Osteoblast (primary cell): ENCODE results near the gene KCTD16. TPM values are rescaled to one million over a fixed set of nuclear protein-coding genes. Genes with fewer than 3 reads are reported as not detected.
A peak's percentile ranks its signal among the peaks of the same experiment; 100 is the strongest.

Experiments used
- DNase-seq: peaks from one replicate; pipeline ENCODE4 v3.0.0; 2011; ENCODE audit warnings: low spot score, mixed read lengths; ENCODE audit not compliant: insufficient read length; ENCODE audit errors: missing footprints
- H2AFZ ChIP-seq: 2 replicates; pipeline ENCODE4 v1.6.0; 2011; ENCODE audit warnings: mild to moderate bottlenecking, low read length
- H3K27ac ChIP-seq: 2 replicates; pipeline ENCODE4 v1.5.1; 2011; ENCODE audit warnings: mild to moderate bottlenecking, low read depth, low read length, moderate library complexity
- H3K27me3 ChIP-seq: 2 replicates; pipeline ENCODE4 v1.6.0; 2012; ENCODE audit warnings: mild to moderate bottlenecking, control low read depth, inconsistent platforms, low read length, moderate library complexity; ENCODE audit not compliant: insufficient read depth
- H3K36me3 ChIP-seq: 2 replicates; pipeline ENCODE4 v1.5.1; 2011; ENCODE audit warnings: mild to moderate bottlenecking, low read length, control low read depth, moderate library complexity; ENCODE audit not compliant: insufficient read depth
- H3K4me1 ChIP-seq: 2 replicates; pipeline ENCODE4 v1.5.1; 2011; ENCODE audit warnings: mild to moderate bottlenecking, low read length, control low read depth, moderate library complexity; ENCODE audit not compliant: insufficient read depth
- H3K4me2 ChIP-seq: 2 replicates; pipeline ENCODE4 v1.6.0; 2011; ENCODE audit warnings: mild to moderate bottlenecking, low read length; ENCODE audit not compliant: insufficient read depth
- H3K4me3 ChIP-seq: fragments of 200-600 bp; sonication (generic); 3 replicates; pipeline ENCODE4 v1.5.1; 2012; ENCODE audit warnings: mild to moderate bottlenecking, low read length, inconsistent platforms; ENCODE audit not compliant: insufficient read depth
- H3K79me2 ChIP-seq: 2 replicates; pipeline ENCODE4 v1.6.0; 2012; ENCODE audit warnings: mild to moderate bottlenecking, low read length, control low read depth, inconsistent platforms; ENCODE audit not compliant: insufficient read depth
- H3K9me3 ChIP-seq: 2 replicates; pipeline ENCODE4 v1.5.1; 2011; ENCODE audit warnings: low read depth, low read length, control low read depth
- H4K20me1 ChIP-seq: 2 replicates; pipeline ENCODE4 v1.6.0; 2012; ENCODE audit warnings: mild to moderate bottlenecking, low read length, control low read depth; ENCODE audit not compliant: insufficient read depth
- total RNA-seq: library from RNA; depleted of rRNA; stranded (reverse); fragments of >200 nt; gene quantifications from 2 replicates; pipeline ENCODE4 v1.2.3, GENCODE V29; 2012
- TF ChIP-seq, protein P1 (sequence below): IDR thresholded peaks from 2 replicates; pipeline ENCODE4 v1.5.1; 2011; ENCODE audit warnings: mild to moderate bottlenecking, low read depth, low read length, moderate library complexity; ENCODE audit errors: extremely low read depth

The KCTD16 gene
- total RNA-seq, 1 donor: 3.6 TPM

DNA sequence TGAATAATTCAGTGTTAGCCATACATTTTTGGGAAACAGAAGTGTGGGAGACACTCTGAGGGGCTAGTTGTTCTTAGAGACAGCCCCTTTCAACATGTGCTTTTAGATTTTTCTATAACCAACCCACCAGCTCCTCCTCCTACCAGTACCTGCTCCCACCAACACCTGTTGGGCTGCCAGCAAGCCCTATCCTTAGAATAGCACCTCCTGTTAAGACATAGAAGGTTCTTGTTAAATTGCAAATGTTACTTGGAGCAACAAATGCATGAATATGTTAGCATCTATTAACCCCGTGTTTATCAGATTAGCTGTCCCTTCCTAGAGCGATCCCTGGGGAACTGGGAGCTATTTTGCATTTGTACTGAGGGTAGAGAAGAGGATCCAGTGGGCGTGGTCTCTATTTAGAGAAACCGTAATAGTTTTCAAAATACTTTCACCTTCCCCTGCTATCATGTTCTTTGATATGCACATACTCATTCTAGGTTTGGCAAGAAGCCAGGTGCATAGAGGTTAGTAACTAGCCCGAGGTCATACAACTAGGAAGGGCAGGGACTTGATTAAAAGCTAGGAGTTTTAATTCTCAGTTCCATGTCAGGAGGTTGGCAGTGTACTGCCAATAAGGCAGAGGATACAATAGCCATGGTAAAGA is 334.4 kb downstream of the KCTD16 start:
- Histone ChIP-seq H2AFZ (no peak overlapping the region), H3K4me3 (no peak overlapping the region), H3K4me1 (no peaks in the 10 kb centered on the region), H4K20me1 (no peaks in the 10 kb centered on the region), H3K9me3 (no peaks in the 10 kb centered on the region), H3K36me3 (no peaks in the 10 kb centered on the region), H3K27ac (no peak overlapping the region), H3K27me3 (no peaks in the 10 kb centered on the region), H3K79me2 (no peaks in the 10 kb centered on the region), H3K4me2 (no peak overlapping the region)
- DNase-seq: peak; percentile 9
- TF ChIP-seq, protein P1, sequence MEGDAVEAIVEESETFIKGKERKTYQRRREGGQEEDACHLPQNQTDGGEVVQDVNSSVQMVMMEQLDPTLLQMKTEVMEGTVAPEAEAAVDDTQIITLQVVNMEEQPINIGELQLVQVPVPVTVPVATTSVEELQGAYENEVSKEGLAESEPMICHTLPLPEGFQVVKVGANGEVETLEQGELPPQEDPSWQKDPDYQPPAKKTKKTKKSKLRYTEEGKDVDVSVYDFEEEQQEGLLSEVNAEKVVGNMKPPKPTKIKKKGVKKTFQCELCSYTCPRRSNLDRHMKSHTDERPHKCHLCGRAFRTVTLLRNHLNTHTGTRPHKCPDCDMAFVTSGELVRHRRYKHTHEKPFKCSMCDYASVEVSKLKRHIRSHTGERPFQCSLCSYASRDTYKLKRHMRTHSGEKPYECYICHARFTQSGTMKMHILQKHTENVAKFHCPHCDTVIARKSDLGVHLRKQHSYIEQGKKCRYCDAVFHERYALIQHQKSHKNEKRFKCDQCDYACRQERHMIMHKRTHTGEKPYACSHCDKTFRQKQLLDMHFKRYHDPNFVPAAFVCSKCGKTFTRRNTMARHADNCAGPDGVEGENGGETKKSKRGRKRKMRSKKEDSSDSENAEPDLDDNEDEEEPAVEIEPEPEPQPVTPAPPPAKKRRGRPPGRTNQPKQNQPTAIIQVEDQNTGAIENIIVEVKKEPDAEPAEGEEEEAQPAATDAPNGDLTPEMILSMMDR: no peak

DNA sequence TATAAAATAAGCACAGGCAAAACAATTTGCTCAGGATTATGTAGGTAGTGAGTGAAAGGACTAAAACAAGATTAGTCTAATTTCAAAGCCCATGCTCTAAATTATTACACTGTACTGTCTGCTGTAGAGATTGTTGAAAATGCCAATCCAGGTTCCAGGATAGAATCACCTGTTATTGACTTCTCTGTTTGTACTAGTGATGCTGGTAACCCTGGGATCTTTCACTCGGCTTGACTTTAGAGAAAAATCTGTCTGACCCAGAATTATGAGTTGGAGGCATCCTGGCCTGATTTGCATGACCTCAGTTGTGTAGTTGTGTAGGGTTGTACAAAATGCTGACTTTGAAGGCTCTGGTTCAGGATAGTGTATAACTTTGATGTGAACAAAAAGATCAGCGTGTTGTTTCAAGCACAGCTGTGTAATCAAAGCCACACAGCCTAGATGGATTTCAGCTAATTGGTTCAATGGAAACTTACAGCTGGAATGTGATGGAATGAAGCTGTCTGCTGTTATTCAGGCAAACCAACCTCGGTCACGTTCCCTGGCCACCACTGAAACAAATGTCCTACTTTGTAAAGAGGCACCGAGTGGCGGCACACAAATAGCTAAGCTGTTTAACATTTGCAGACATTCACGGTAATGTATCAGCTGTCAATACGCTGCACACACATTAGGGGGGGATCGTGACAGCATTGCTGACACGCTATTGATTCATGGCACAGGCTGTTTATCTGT is 340.3 kb downstream of the KCTD16 start:
- DNase-seq: no peak
- no peaks in the 10 kb centered on the region for H3K27me3 ChIP-seq
- H3K4me3 ChIP-seq: peak overlapping the region; percentile 3
- no peaks in the 10 kb centered on the region for H3K4me1 ChIP-seq
- H3K36me3 ChIP-seq: no peaks in the 10 kb centered on the region
- H3K4me2 ChIP-seq: peak overlapping the region; percentile 34
- no peaks in the 10 kb centered on the region for H3K79me2 ChIP-seq
- H4K20me1 ChIP-seq: no peaks in the 10 kb centered on the region
- H2AFZ ChIP-seq: peak overlapping the region; percentile 44
- TF ChIP-seq, protein P1: no peak
- H3K27ac ChIP-seq: no peak overlapping the region
- H3K9me3 ChIP-seq: no peaks in the 10 kb centered on the region

GRCh38 chr5:144511580-144512072 is 341.0 kb downstream of the KCTD16 start:
- Histone ChIP-seq H3K79me2 (no peaks in the 10 kb centered on the region), H2AFZ (peak overlapping the region; percentile 44), H3K36me3 (no peaks in the 10 kb centered on the region), H3K4me3 (peak overlapping the region; percentile 3), H3K9me3 (no peaks in the 10 kb centered on the region), H3K4me2 (peak overlapping the region; percentile 34), H3K27me3 (no peaks in the 10 kb centered on the region), H3K27ac (no peak overlapping the region), H3K4me1 (no peaks in the 10 kb centered on the region), H4K20me1 (no peaks in the 10 kb centered on the region)
- no peak for DNase-seq
- TF ChIP-seq, protein P1: no peak

DNA sequence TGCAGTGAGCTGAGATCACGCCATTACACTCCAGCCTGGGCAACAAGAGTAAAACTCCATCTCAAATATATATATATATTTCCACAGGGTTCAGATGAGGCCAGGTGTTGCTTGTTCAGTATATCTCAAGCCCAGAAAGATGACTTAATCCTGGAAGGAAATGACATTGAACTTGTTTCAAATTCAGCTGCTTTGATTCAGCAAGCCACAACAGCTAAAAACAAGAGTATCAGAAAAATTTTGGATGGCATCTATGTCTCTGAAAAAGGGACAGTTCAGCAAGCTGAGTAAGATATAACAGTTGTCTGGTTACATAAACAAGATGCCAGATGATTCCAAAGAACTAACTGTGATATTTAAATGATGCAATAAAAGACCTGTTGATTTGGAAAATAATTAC is 352.0 kb downstream of the KCTD16 start:
- no peaks in the 10 kb centered on the region for H3K27me3 ChIP-seq
- no peaks in the 10 kb centered on the region for H3K36me3 ChIP-seq
- H2AFZ ChIP-seq: no peak overlapping the region
- no peaks in the 10 kb centered on the region for H4K20me1 ChIP-seq
- H3K4me1 ChIP-seq: no peaks in the 10 kb centered on the region
- TF ChIP-seq, protein P1: no peak
- DNase-seq: no peak
- no peak overlapping the region for H3K27ac ChIP-seq
- no peaks in the 10 kb centered on the region for H3K79me2 ChIP-seq
- H3K4me2 ChIP-seq: no peak overlapping the region
- no peak overlapping the region for H3K4me3 ChIP-seq
- H3K9me3 ChIP-seq: no peaks in the 10 kb centered on the region
